ENCODE measurements around the gene RALGPS2.

DNA sequence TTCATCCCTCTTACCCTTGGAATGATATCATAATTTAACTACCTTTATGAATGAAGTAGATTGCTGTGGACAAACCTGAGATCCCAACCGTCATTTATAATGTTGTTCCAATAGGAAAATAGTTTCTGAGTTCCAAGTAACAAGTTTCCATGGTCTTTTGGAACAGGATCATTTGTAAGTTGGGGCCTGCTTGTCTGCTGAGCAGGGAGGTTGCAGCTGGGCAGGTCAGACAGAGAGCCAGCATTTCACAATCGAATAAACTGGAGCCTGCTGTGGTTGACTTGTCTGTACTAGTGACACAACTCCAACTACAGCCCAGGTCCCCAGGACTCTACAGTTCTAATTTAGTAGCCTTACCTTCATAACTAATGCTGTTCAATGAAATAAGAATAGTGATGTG, 18.6 kb upstream of the RALGPS2 start:
- TF ChIP-seq, protein P1, sequence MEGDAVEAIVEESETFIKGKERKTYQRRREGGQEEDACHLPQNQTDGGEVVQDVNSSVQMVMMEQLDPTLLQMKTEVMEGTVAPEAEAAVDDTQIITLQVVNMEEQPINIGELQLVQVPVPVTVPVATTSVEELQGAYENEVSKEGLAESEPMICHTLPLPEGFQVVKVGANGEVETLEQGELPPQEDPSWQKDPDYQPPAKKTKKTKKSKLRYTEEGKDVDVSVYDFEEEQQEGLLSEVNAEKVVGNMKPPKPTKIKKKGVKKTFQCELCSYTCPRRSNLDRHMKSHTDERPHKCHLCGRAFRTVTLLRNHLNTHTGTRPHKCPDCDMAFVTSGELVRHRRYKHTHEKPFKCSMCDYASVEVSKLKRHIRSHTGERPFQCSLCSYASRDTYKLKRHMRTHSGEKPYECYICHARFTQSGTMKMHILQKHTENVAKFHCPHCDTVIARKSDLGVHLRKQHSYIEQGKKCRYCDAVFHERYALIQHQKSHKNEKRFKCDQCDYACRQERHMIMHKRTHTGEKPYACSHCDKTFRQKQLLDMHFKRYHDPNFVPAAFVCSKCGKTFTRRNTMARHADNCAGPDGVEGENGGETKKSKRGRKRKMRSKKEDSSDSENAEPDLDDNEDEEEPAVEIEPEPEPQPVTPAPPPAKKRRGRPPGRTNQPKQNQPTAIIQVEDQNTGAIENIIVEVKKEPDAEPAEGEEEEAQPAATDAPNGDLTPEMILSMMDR (IDR thresholded peaks at IDR 0.05): no peak
- TF ChIP-seq POLR2A (IDR thresholded peaks at IDR 0.05): no peak
